GM18519 (cell line): ENCODE results near the gene RNASET2.
"Not testable (repeated sequence)": the region's sequence is repeated elsewhere in the genome, so short reads cannot be mapped to it uniquely, and the experiment has no call there.

Source experiments
- ATAC-seq: cut with Tn5 transposase; IDR thresholded peaks from one replicate; pipeline ENCODE4 v1.9.1; 2021; ENCODE audit warnings: mild to moderate bottlenecking, moderate library complexity; ENCODE audit not compliant: unreplicated experiment, low FRiP score

RNASET2 gene

DNA sequence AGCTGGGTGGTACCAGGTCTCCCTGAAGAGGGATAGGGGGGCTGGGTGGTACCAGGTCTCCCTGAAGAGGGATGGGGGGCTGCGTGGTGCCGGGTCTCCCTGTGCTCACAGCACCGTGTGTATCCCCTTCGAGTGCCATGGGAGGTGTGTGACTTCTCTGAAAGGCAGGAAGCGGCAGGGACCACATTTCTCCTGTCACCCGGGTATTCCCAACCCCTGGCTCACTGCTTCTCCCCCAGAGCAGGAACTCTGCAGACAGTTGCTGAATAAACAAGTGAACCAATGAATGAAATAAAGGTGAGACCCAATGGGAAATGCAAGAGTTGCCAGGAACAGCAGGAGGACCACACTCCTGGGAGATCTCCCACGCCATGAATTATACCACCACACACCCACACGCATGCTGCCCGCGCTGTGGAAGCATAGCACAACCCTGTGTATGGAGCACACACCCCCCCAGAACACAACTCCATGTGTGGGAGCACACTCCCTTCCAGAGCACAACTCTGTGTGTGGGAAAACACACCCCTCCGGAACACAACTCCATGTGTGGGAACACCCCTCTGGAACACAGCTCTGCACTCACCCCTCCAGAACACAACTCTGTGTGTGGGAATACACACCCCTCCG is 50.7 kb downstream of the RNASET2 start:
- ATAC-seq, result no peak

DNA sequence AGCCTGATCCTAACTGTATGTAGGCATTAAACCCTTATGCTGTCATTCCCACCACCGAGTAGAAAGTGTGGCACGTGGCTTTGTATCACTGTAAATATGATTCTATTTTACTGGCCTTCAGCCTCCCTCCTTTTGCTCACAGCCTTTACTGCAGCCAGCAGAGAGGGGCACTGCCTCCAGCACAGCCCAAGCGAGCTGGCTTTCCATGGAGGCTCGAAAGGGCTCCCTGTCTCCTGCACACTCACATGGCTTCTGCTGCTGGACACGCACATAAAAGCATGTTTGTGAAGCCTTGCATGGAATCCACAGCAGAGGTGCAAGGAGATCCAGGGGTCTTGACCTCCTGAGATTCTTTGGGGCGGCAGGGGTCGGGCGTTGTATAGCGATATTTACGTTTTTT is 51.3 kb downstream of the RNASET2 start:
- no peak for ATAC-seq

DNA sequence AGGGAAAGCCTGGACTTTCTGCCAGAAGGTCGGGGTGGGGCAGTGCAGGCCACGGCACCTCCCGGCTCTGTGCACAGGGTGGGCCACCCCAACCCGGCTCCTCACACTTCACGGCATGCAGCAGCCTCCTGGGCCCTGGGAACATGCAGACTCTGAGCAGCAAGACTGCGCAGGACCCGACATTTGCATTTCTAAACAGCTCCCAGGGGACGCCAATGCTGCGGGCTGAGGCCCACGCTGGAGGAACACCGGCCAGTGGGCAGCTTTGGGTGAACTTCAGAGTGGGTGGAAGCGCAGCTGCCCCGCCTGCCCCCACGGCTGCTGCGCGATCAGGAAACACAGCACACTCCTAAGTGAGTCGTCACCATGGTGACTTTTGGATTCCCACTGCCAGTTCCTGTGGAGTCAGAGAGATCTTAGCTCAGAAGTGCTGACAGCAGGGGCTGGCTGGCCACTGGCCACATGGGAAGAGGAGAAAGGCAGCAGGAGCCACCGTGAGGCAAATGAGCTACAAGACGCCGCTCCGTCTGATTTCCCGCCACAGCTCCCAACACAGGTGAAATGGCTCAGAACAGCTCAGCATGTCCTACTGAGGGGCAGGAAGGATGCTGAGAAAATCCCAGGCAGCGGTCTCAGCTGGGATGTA is 52.1 kb downstream of the RNASET2 start:
- ATAC-seq, result no peak

DNA sequence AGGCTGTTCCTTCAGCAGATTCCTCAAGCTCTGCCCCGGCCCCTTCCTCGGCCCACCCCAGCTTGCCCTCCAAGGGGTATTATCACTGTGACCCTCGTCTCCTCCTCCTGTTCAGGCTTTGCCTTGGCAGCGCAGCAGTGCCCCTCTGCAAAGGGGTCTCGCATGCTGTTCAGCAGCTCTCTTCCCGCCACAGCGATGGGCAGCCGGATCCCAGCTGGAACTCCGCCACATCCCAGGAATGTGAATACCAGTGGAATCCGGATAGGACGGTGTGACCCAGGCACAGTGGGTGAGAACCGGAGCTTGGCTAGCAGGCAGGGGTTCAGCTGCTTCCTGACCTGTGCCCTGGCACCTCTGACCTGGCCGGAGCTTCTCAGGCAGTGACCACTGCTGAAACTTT is 52.9 kb downstream of the RNASET2 start:
- ATAC-seq, result no peak

DNA sequence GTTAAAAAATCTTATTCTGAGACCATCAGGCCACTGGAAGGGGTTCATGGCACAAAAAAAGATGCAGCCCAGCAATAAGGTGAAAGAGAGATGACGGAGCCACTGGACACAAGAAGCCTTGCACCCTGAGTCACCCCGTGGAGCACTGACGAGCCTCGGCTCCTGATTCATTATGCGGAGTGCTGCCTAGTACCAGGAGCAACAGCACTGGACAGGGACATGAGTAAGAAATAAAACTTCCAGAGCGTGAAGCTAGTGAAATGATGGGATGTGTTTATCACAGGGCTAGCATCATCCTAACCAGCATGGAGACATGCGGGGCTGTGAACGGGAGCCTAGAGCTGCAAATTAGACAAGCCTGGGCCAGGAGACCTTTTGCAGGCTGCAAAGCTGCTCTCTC is 53.3 kb downstream of the RNASET2 start:
- ATAC-seq, result no peak

DNA sequence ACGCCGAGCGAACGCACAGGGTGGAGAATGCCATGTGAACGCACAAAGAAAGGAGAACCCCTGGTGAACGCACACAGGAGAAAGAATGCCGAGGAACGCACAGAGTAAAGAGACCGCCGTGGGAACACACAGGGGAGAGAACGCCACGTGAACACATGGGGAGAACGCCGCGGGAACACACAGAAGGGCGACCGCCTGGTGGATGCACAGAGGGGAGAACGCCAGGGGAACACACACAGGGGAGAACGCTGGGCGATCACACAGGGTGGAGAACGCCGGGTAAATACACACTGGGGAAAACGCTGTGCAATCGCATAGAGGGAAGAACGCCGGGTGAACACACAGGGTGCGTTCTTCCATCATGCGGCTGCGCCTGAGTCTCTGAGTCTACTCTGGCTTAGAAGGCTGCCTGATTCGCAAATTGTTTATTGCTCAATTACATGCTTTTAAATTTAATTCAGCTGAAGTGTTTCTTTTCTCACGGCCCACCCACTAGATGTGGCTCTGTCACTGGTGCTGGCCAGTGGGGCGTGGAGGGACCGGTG is 54.1 kb downstream of the RNASET2 start:
- no peak for ATAC-seq

DNA sequence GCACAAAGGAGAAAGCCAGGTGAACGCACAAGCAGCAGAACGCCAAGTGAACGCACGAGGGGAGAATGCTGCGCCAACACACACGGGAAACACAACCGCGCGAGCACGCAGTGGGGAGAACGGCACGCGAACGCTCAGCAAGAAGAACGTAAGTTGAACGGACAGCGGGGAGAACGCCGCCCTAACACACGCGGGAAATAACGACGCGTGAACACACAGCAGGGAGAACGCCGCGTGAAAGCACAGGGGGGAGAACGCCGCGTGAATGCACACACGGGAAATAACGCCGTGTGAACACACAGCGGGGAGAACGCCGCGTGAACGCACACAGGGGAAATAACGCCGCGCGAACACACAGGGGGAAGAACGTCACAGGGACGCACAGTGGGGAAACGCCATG is 54.7 kb downstream of the RNASET2 start:
- no peak for ATAC-seq

- no peak for ATAC-seq
These were observed 55.3 kb downstream of the RNASET2 start for GRCh38 chr6:166900956-166901607.

DNA sequence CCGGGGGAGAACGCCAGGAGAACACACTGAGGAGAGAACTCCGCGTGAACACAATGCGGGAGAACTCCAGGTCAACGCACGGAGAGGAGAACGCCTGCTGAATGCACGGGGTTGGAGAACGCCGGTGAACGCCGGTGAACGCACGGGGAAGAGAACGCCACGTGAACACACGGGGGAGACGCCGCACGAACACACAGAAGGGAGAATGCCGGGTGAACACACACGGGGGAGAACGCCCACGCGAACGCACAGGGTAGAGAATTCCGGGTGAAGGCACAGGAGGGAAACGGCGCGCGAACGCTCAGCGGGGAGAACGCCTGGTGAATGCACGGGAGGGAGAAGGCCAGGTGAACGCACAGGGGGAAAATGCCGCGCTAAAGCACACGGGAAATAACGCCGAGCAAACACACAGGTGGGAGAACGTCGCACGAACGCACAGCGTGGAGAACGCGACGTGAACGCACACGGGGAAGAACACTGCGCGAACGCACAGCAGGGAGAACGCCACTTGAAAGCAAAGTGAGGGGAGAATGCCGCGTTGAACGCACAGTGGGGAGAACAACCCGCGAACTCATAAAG is 56.1 kb downstream of the RNASET2 start:
- no peak for ATAC-seq

GRCh38 chr6:166898910-166899309 is 57.4 kb downstream of the RNASET2 start:
- ATAC-seq, result no peak

DNA sequence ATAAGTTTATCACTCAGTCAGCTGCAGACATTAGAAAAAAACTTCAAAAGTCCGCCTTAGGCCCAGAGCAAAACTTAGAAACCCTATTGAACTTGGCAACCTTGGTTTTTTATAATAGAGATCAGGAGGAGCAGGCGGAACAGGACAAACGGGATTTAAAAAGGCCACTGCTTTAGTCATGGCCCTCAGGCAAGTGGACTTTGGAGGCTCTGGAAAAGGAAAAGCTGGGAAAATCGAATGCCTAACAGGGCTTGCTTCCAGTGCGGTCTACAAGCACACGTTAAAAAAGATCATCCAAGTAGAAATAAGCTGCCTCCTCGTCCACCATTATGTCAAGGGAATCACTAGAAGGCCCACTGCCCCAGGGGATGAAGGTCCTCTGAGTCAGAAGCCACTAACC is 61.7 kb downstream of the RNASET2 start:
- not testable (repeated sequence) for ATAC-seq

DNA sequence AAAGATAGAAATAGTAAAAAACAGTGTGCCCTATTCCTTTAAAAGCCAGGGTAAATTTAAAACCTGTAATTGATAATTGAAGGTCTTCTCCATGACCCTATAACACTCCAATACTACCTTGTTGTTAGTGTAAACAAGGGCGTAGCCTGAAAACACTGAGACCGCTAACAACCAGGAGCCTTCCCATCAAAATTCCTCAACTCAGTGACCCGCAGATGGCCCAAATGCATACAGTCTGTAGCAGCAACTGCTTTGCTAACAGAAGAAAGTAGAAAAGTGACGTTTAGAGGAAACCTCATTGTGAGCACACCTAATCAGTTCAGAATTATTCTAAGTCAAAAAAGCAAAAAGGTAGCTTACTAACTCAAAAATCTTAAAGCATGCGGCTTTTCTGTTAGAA is 63.9 kb downstream of the RNASET2 start:
- ATAC-seq, result not testable (repeated sequence)

DNA sequence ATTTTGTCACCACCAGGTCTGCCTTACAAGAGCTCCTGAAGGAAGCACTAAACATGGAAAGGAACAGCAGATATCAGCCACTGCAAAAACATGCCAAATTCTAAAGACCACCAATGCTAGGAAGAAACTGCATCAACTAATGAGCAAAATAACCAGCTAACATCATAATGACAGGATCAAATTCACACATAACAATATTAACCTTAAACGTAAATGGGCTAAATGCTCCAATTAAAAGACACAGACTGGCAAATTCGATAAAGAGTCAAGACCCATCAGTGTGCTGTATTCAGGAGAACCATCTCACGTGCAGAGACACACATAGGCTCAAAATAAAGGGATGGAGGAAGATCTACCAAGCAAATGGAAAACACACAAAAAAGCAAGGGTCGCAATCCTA is 69.6 kb downstream of the RNASET2 start:
- not testable (repeated sequence) for ATAC-seq

- not testable (repeated sequence) for ATAC-seq
These were observed 71.4 kb downstream of the RNASET2 start for GRCh38 chr6:166884958-166885357.

- no peak for ATAC-seq
These were observed 76.8 kb downstream of the RNASET2 start for GRCh38 chr6:166879594-166879993.
